GM19351 (cell line): ENCODE measurements around the gene HDAC9.
"Not testable (repeated sequence)": the region's sequence is repeated elsewhere in the genome, so short reads cannot be mapped to it uniquely, and the experiment has no call there.

ENCODE experiments used
- ATAC-seq: cut with Tn5 transposase; IDR thresholded peaks from one replicate; pipeline ENCODE4 v1.9.1; 2021; ENCODE audit warnings: mild to moderate bottlenecking, moderate library complexity; ENCODE audit not compliant: unreplicated experiment

The HDAC9 gene

GRCh38 chr7:18702071-18702829 lies 206.7 kb downstream of the HDAC9 start:
- no peak for ATAC-seq

GRCh38 chr7:18703685-18704084 lies 208.1 kb downstream of the HDAC9 start:
- no peak for ATAC-seq

GRCh38 chr7:18706670-18707069 lies 211.1 kb downstream of the HDAC9 start:
- ATAC-seq: no peak

GRCh38 chr7:18708204-18708603 lies 212.7 kb downstream of the HDAC9 start:
- peak; percentile 49 for ATAC-seq

- no peak for ATAC-seq
These were observed 220.4 kb downstream of the HDAC9 start for GRCh38 chr7:18715988-18716387.

- ATAC-seq: no peak
These were observed 225.9 kb downstream of the HDAC9 start for GRCh38 chr7:18721429-18721828.

GRCh38 chr7:18724318-18724717 lies 228.8 kb downstream of the HDAC9 start:
- ATAC-seq: no peak

GRCh38 chr7:18727115-18727870 lies 231.7 kb downstream of the HDAC9 start:
- ATAC-seq: no peak

- ATAC-seq: not testable (repeated sequence)
These were observed 240.5 kb downstream of the HDAC9 start for GRCh38 chr7:18736012-18736411.

- ATAC-seq: no peak
These were observed 245.0 kb downstream of the HDAC9 start for GRCh38 chr7:18740579-18740988.

- no peak for ATAC-seq
These were observed 258.5 kb downstream of the HDAC9 start for GRCh38 chr7:18753972-18754610.

GRCh38 chr7:18754766-18755165 lies 259.2 kb downstream of the HDAC9 start:
- no peak for ATAC-seq

- ATAC-seq: no peak
These were observed 260.2 kb downstream of the HDAC9 start for GRCh38 chr7:18755793-18756192.

GRCh38 chr7:18756378-18757050 lies 261.0 kb downstream of the HDAC9 start:
- no peak for ATAC-seq

- no peak for ATAC-seq
These were observed 264.5 kb downstream of the HDAC9 start for GRCh38 chr7:18760046-18760445.

- ATAC-seq: no peak
These were observed 265.3 kb downstream of the HDAC9 start for GRCh38 chr7:18760631-18761445.

GRCh38 chr7:18762189-18762588 lies 266.6 kb downstream of the HDAC9 start:
- ATAC-seq: no peak

GRCh38 chr7:18768256-18768655 lies 272.7 kb downstream of the HDAC9 start:
- no peak for ATAC-seq

- no peak for ATAC-seq
These were observed 274.7 kb downstream of the HDAC9 start for GRCh38 chr7:18770154-18770811.

GRCh38 chr7:18770822-18771221 lies 275.3 kb downstream of the HDAC9 start:
- ATAC-seq: no peak
